Hair follicular keratinocyte (primary cell): ENCODE data around the gene EID3. TPM values are rescaled to one million over a fixed set of nuclear protein-coding genes. Genes with fewer than 3 reads are reported as not detected.

Source experiments
- total RNA-seq: library from RNA; depleted of rRNA; stranded (reverse); fragments of >200 nt; gene quantifications from 2 replicates; pipeline ENCODE4 v1.2.3, GENCODE V29; 2015

EID3 gene
- 0.78 and 1.1 TPM in 2 replicates for total RNA-seq

GRCh38 chr12:104303538-104304151 is at the start of gene EID3:
Gene EID3, plus strand, starts transcription at chr12:104303739. Its CDS starts 196 bp downstream, at chr12:104303935.

Other genes with a start within 250 kb of the EID3 start
- 4.8 and 7.6 TPM in 2 replicates for gene HCFC2, start 239.2 kb upstream of the EID3 start, total RNA-seq
- gene NFYB, start 165.5 kb upstream of the EID3 start, total RNA-seq = 10.9 and 19.1 TPM in 2 replicates
- 63.7 and 66.3 TPM in 2 replicates for gene TXNRD1, start 88.0 kb upstream of the EID3 start, total RNA-seq
- gene CHST11, start 153.2 kb downstream of the EID3 start, total RNA-seq = 13.4 and 13.6 TPM in 2 replicates